ENCODE results near the gene FAM13A.

DNA sequence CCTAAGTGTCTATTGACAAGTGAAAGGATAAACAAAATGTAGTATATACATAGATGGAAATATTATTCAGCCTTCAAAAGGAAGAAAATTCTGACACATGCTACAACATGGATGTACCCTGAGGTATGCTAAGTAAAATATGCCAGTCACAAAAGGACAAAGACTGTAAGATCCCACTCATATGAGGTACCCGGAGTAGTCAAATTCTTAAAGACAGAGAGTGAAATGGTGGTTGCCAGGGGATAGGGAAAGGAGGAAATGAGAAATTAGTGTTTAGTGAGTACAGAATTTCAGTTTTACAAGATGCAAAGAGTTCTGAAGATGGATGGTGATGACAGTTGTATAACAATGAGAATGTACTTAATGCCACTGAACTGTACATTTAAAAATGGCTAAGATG lies 257.1 kb downstream of the FAM13A start:
- TF ChIP-seq BHLHE40 (IDR thresholded peaks at IDR 0.05; ENCODE audit: borderline replicate concordance) (no peak), SP1 (IDR thresholded peaks at IDR 0.05) (no peak), ELF4 (IDR thresholded peaks at IDR 0.05) (no peak), CTBP1 (IDR thresholded peaks at IDR 0.05; ENCODE audit: borderline replicate concordance) (no peak), TARDBP (IDR thresholded peaks at IDR 0.05) (no peak), HDGF (IDR thresholded peaks at IDR 0.05; ENCODE audit: borderline replicate concordance) (no peak), NFRKB (IDR thresholded peaks at IDR 0.05) (no peak)
- TF ChIP-seq, protein P1, sequence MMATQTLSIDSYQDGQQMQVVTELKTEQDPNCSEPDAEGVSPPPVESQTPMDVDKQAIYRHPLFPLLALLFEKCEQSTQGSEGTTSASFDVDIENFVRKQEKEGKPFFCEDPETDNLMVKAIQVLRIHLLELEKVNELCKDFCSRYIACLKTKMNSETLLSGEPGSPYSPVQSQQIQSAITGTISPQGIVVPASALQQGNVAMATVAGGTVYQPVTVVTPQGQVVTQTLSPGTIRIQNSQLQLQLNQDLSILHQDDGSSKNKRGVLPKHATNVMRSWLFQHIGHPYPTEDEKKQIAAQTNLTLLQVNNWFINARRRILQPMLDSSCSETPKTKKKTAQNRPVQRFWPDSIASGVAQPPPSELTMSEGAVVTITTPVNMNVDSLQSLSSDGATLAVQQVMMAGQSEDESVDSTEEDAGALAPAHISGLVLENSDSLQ (IDR thresholded peaks at IDR 0.05): no peak

Measured in HEK293T (cell line).